ENCODE data around the gene PKMYT1. TPM values are rescaled to one million over a fixed set of nuclear protein-coding genes. Genes with fewer than 3 reads are reported as not detected.

The PKMYT1 gene
- total and polyA plus RNA-seq, 9 of the 15 experiments (the other 6 are each of a cell fraction or from before 2014, with no cell fraction given) = 8.7 to 201 (median 37.8) TPM

- peak; percentile 98 for TF ChIP-seq ARID4B (CRISPR knock-in tag; IDR thresholded peaks at IDR 0.05)
- TF ChIP-seq E4F1 (CRISPR knock-in tag; IDR thresholded peaks at IDR 0.05; ENCODE audit: borderline replicate concordance) = no peak
- TF ChIP-seq PHF8 (IDR thresholded peaks at IDR 0.05; ENCODE audit: borderline replicate concordance, low read length) = peak; percentile 46; the same call in 1 of the 2 replicates
- no peak for TF ChIP-seq POLR3A (IDR thresholded peaks at IDR 0.05; ENCODE audit: borderline replicate concordance, extremely low read depth, insufficient read depth, insufficient read length)
- TF ChIP-seq ID3 (CRISPR knock-in tag; IDR thresholded peaks at IDR 0.05) = no peak
- TF ChIP-seq ID3 (tag; IDR thresholded peaks at IDR 0.05) = no peak; the same call in 1 of the 2 replicates
- no peak for TF ChIP-seq ZNF551 (CRISPR knock-in tag; IDR thresholded peaks at IDR 0.05)
- TF ChIP-seq IRF9 (tag; IDR thresholded peaks at IDR 0.05) = no peak
- peak; percentile 40; the same call in 1 of the 2 replicates for TF ChIP-seq ZNF79 (CRISPR knock-in tag; IDR thresholded peaks at IDR 0.05; ENCODE audit: low read depth)
- TF ChIP-seq MAFK (IDR thresholded peaks at IDR 0.05; ENCODE audit: low read length) = no peak
- no peak for TF ChIP-seq PRPF4 (IDR thresholded peaks at IDR 0.05; ENCODE audit: insufficient read depth, low read depth, low read length, poor library complexity, severe bottlenecking)
- TF ChIP-seq ZNF395 (CRISPR knock-in tag; IDR thresholded peaks at IDR 0.05) = peak; percentile 50
- peak; percentile 73 for TF ChIP-seq ZBTB33 (CRISPR knock-in tag; IDR thresholded peaks at IDR 0.05)
These were observed 11.3 kb downstream of the PKMYT1 start, which contains the start of gene PAQR4 (continued) for GRCh38 chr16:2968738-2969544.
